Tibial nerve (tissue), 4 donors: Measurements from ENCODE around the gene DGKI. TPM values are rescaled to one million over a fixed set of nuclear protein-coding genes. Genes with fewer than 3 reads are reported as not detected.

Experiments
- DNase-seq, 2 donors: peaks; one replicate each; pipeline ENCODE4 v3.0.0-alpha.2; 2019; ENCODE audit warnings: low spot score in 2 of 2
- H3K27ac ChIP-seq, 4 donors: fragments of 200-600 bp; sonication (generic) in 3 of 4; one replicate each; pipeline ENCODE4 v1.5.1; 2017 to 2019; ENCODE audit warnings: mild to moderate bottlenecking in 1 of 4
- H3K27me3 ChIP-seq, 2 donors: fragments of 200-600 bp; sonication (generic) in 1 of 2; one replicate each; pipeline versions ENCODE4 v1.5.1 to v1.6.0; 2017 to 2019
- H3K36me3 ChIP-seq, 3 donors: fragments of 200-600 bp; sonication (generic); one replicate each; pipeline ENCODE4 v1.5.1; 2018 to 2019
- H3K4me1 ChIP-seq, 4 donors: fragments of 200-600 bp; sonication (generic) in 3 of 4; one replicate each; pipeline ENCODE4 v1.5.1; 2017 to 2019
- H3K4me3 ChIP-seq, 4 donors: fragments of 200-600 bp; sonication (generic) in 3 of 4; one replicate each; pipeline ENCODE4 v1.5.1; 2017 to 2019; ENCODE audit warnings: mild to moderate bottlenecking in 1 of 4, moderate library complexity in 1 of 4
- H3K9me3 ChIP-seq, 4 donors: fragments of 200-600 bp; sonication (generic) in 3 of 4; one replicate each; pipeline ENCODE4 v1.5.1; 2017 to 2019
- EP300 ChIP-seq, 2 donors: sonication (generic); formaldehyde crosslinking; IDR thresholded peaks; one replicate each; pipeline ENCODE4 v1.6.1; 2017; ENCODE audit warnings: antibody characterized with exemption in 2 of 2, mild to moderate bottlenecking in 1 of 2
- POLR2A ChIP-seq, 2 donors: fragments of 450-650 bp; IDR thresholded peaks; one replicate each; pipeline ENCODE4 v1.6.1; 2017; ENCODE audit warnings: antibody characterized with exemption in 2 of 2, mild to moderate bottlenecking in 2 of 2, moderate library complexity in 2 of 2
- WGBS, 2 donors: methylation state at CpG; one replicate each; pipeline ENCODE4 v1.1.5; 2018; 5-methylcytosine and 5-hydroxymethylcytosine counted together
- total RNA-seq, 4 donors: library from RNA; depleted of rRNA; stranded (reverse); fragments of >200 nt; gene quantifications; one replicate each; pipeline ENCODE4 v1.1.0, GENCODE V29; 2016
- TF ChIP-seq, protein P1 (sequence below), 5 experiments: fragments of 200-600 bp in 3 of 5; fragments of 450-650 bp in 2 of 5; sonication (generic) in 3 of 5; IDR thresholded peaks; one replicate each; pipeline ENCODE4 v1.5.1; 2016 to 2019; ENCODE audit warnings: antibody characterized with exemption in 5 of 5, mild to moderate bottlenecking in 3 of 5, moderate library complexity in 2 of 5

Gene DGKI
- total RNA-seq, 4 donors from 2014 or later = 0.21 to 2.7 (median 1.7) TPM

DNA sequence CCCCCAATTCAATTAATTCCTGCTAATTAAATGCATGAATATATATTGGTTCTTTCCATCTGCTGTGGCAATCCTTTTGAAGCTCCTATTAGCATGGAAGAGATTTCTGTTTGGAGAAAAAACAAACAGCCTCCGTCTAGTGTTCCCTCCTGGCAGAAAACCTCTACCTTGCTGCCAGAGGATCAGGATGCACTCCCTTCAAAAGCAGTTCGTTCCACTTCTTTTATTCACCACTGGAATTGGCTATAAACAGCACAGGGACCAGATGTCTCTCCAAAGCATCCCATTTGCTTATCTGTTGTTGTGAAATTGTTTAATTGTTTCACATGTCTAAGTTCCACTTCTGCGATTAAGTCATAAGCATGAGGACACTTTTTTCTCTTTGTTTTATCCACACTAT, 425.4 kb downstream of the DGKI start:
- no peak overlapping the region for H3K4me3 ChIP-seq
- H3K27me3 ChIP-seq = no peaks in the 10 kb centered on the region
- TF ChIP-seq POLR2A (IDR thresholded peaks at IDR 0.05) (no peak), EP300 (IDR thresholded peaks at IDR 0.05) (no peak)
- TF ChIP-seq, protein P1, sequence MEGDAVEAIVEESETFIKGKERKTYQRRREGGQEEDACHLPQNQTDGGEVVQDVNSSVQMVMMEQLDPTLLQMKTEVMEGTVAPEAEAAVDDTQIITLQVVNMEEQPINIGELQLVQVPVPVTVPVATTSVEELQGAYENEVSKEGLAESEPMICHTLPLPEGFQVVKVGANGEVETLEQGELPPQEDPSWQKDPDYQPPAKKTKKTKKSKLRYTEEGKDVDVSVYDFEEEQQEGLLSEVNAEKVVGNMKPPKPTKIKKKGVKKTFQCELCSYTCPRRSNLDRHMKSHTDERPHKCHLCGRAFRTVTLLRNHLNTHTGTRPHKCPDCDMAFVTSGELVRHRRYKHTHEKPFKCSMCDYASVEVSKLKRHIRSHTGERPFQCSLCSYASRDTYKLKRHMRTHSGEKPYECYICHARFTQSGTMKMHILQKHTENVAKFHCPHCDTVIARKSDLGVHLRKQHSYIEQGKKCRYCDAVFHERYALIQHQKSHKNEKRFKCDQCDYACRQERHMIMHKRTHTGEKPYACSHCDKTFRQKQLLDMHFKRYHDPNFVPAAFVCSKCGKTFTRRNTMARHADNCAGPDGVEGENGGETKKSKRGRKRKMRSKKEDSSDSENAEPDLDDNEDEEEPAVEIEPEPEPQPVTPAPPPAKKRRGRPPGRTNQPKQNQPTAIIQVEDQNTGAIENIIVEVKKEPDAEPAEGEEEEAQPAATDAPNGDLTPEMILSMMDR (IDR thresholded peaks at IDR 0.05) = no peak
- 54 to 56% methylated on average over 3 of the region's 3 CpGs for WGBS, 2 donors
- peak in 1 of 2 donors; percentile 20 for DNase-seq
- peaks cover 0 to 15% (median 0%) of the 10 kb centered on the region in 4 donors for H3K4me1 ChIP-seq
- H3K36me3 ChIP-seq = no peaks in the 10 kb centered on the region
- H3K27ac ChIP-seq = no peak overlapping the region
- peaks cover 0 to 9% (median 0%) of the 10 kb centered on the region in 4 donors for H3K9me3 ChIP-seq

DNA sequence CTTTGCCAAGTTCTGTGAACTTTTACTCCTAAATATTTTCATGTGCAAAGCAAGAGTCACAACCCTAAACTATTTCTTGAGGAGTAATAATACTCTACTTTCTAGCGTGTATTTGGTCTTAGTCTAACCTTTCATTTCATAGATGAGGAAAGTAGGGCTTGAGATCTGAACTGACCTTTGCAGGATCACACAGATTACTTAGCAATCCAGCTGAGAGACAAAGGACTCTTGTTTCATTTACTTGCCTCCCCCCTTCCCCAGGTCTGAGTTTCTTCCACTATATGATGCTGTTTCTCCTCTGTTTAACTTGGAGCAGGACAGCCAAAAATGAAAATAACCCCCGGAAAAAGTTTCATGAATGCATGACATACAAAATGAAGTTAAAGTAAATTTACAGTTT, 427.9 kb downstream of the DGKI start:
- H3K36me3 ChIP-seq = no peaks in the 10 kb centered on the region
- DNase-seq = no peak
- H3K27ac ChIP-seq = no peak overlapping the region
- peaks cover 0 to 15% (median 0%) of the 10 kb centered on the region in 4 donors for H3K4me1 ChIP-seq
- H3K9me3 ChIP-seq = no peaks in the 10 kb centered on the region
- WGBS, 2 donors = 29 to 30% methylated on average over 2 of the region's 2 CpGs
- H3K4me3 ChIP-seq = no peak overlapping the region
- TF ChIP-seq EP300 (IDR thresholded peaks at IDR 0.05) (no peak), POLR2A (IDR thresholded peaks at IDR 0.05) (no peak)
- TF ChIP-seq, protein P1 (IDR thresholded peaks at IDR 0.05) = no peak
- no peaks in the 10 kb centered on the region for H3K27me3 ChIP-seq

DNA sequence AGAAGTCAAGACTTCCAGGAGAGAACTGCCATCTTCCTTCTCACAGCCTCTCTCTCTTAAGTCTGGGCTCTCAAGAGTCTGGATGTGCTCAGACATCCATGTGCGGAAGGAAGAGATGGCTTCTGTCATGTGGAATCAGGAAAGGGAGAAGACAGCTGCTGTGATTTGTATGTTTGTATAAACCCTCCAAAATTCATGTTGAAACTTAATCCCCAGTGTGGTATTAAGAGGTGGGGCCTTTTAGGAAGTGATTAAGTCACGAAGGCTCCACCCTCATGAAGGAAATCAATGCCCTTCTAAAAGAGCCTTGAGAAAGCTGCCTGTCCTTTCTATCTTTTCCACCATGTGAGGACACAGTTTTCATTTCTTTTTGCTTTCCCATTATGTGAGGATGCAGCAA, 429.3 kb downstream of the DGKI start:
- no peaks in the 10 kb centered on the region for H3K36me3 ChIP-seq
- no peaks in the 10 kb centered on the region for H3K9me3 ChIP-seq
- TF ChIP-seq POLR2A (IDR thresholded peaks at IDR 0.05) (no peak), EP300 (IDR thresholded peaks at IDR 0.05) (no peak)
- TF ChIP-seq, protein P1 (IDR thresholded peaks at IDR 0.05) = no peak
- no peaks in the 10 kb centered on the region for H3K27me3 ChIP-seq
- 74 to 85% methylated on average over 2 of the region's 2 CpGs for WGBS, 2 donors
- H3K4me3 ChIP-seq = no peak overlapping the region
- no peak for DNase-seq
- no peak overlapping the region for H3K27ac ChIP-seq
- peaks cover 0 to 15% (median 0%) of the 10 kb centered on the region in 4 donors for H3K4me1 ChIP-seq

DNA sequence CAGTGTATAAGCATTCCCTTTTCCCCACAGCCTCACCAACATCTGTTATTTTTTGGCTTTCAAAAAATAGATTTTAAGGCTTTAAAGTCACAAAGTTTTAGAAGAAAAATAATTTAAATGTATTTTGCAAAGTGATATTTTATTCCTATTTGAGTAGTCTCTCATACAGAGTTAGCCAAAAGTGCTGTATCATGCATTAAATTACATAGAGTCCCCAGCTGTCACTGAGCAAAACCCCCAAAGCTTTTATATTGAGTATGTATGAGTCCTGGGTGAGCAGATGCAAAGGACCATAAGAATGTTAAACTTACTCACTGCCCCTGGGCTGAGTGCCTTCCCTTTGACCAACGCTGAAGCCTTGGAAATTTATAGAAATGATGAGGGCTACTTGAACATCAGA, 432.9 kb downstream of the DGKI start:
- H3K9me3 ChIP-seq = no peaks in the 10 kb centered on the region
- H3K4me3 ChIP-seq = no peak overlapping the region
- no peak for DNase-seq
- TF ChIP-seq POLR2A (IDR thresholded peaks at IDR 0.05) (no peak), EP300 (IDR thresholded peaks at IDR 0.05) (no peak)
- TF ChIP-seq, protein P1 (IDR thresholded peaks at IDR 0.05) = no peak
- H3K36me3 ChIP-seq = no peaks in the 10 kb centered on the region
- no peaks in the 10 kb centered on the region for H3K27me3 ChIP-seq
- no peak overlapping the region for H3K27ac ChIP-seq
- 3 to 39% methylated on average over 1 of the region's 1 CpG for WGBS, 2 donors
- H3K4me1 ChIP-seq = peaks cover 0 to 12% (median 0%) of the 10 kb centered on the region in 4 donors

DNA sequence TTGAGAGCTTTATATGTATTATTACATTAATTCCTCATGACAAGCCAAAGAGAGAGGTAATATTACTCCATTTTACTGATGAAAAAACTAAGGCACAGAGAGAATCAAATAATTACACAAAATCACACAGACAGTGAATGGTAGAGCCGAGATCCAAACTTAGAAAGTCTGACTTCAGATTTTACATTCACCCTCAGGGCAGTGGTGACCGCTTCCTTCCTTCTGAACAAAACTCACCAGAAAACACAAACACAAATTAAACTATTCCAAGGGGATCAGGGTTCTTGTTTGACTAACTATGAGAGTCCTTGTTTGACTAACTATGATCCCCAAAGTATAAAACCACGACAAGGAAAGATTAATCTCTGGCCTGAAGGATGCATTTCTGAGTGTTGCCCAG, 435.3 kb downstream of the DGKI start:
- Histone ChIP-seq H3K36me3 (no peaks in the 10 kb centered on the region), H3K4me3 (no peak overlapping the region), H3K9me3 (no peaks in the 10 kb centered on the region), H3K27me3 (no peaks in the 10 kb centered on the region), H3K4me1 (peaks cover 0 to 6% (median 0%) of the 10 kb centered on the region in 4 donors), H3K27ac (no peak overlapping the region)
- no peak for TF ChIP-seq EP300 (IDR thresholded peaks at IDR 0.05)
- TF ChIP-seq POLR2A (IDR thresholded peaks at IDR 0.05) = no peak
- TF ChIP-seq, protein P1 (IDR thresholded peaks at IDR 0.05) = no peak
- DNase-seq = no peak
- whole genome bisulfite sequencing, 2 donors = 77 to 79% methylated on average over 3 of the region's 3 CpGs
